HG03558 (cell line): ENCODE results near the gene NDNF.

Source experiments
- ATAC-seq: cut with Tn5 transposase; IDR thresholded peaks from one replicate; pipeline ENCODE4 v1.9.1; 2021; ENCODE audit warnings: moderate number of reproducible peaks; ENCODE audit not compliant: unreplicated experiment; ENCODE audit errors: extremely low read depth

The NDNF gene

DNA sequence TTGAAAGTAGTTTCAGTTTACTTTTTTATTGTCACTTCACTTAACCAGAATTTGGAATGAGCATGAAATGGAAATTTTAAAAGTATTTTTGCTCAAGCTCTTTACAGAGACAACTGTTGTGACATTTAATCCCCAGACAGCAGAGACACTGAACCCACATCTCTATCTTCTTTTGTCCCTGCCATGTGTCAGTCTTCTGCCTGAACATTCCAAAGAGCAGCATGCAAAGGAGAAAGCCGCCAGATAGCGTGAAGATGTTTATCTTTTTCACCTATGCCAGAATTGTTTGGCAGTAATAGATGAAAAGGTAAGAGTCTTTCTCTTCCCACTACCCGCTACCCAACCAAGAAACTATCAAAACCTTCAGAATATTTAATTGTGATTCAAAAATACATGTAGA lies 46.8 kb downstream of the NDNF start:
- no peak for ATAC-seq

DNA sequence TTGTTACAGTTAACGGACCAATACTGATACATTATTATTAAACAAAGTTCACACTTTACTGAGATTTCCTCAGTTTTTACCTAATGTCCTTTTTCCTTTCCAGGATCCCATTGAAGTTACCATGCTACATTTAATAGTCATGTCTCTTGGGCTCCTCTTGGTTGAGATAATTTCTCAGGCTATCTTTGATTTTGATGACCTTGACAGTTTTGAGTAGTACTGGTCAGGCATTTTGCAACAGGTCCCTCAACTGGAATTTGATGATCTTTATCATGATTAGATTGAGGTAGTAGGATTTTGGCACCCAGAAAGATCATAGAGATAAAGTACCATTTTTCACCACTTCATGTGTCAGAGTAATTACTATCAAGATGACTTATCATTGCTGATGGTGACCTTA lies 53.8 kb downstream of the NDNF start:
- no peak for ATAC-seq

DNA sequence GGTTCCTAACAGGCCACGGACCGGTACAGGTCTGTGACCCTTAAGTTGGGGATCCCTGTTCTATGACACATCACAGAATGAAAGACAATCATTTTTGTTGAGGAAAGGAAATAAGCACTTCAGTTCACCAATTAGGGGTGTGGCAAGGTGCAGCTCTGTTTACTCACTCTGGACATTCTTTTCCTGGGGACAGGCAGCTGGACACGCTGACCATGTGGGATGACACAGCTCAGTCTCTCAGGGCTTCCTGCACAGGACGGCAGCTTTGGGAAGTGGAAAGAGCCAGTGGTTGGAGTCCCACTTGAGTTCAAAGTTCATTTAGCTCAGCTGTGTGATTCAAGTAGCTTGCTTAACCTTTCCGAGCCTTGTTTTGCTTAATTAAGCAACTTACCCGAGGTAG lies 55.7 kb downstream of the NDNF start:
- no peak for ATAC-seq

DNA sequence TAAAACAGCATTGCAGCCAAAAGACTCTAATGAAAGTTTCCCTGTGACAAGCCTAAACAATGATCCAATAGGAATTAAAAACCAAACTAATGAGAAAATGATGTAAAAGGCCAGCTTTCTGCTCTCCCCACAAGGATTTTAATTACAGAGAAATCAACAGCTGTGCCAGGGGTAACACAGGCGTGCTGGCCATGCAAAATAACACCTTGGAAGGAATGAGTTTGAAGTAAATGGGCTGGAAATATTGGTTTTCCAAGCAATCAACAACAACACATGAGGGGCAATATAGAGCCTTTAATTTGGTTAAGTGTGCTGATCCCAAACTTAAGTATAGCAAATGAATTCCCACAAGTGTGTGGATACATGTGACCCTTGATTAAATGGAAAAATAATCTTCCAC lies 56.9 kb downstream of the NDNF start:
- ATAC-seq: no peak

DNA sequence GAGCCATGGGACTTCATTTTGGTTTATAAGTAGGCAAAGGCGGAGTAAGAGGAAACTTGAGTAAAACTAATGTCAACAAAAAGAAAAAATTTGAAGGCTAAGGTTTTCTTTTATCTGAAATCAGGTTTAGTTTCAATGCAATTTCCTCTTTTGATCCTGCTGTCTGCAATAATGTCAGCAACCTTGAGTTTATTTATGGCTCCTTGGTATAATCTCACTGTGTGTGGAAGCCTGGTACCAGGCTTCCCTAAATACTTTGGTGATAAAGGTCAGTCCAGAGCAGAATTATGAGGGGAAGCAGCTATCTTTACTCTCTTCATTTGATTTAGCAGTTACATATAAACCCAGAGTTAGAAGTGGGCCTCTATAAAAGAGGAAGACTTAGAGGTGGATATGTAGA lies 57.8 kb downstream of the NDNF start:
- no peak for ATAC-seq

DNA sequence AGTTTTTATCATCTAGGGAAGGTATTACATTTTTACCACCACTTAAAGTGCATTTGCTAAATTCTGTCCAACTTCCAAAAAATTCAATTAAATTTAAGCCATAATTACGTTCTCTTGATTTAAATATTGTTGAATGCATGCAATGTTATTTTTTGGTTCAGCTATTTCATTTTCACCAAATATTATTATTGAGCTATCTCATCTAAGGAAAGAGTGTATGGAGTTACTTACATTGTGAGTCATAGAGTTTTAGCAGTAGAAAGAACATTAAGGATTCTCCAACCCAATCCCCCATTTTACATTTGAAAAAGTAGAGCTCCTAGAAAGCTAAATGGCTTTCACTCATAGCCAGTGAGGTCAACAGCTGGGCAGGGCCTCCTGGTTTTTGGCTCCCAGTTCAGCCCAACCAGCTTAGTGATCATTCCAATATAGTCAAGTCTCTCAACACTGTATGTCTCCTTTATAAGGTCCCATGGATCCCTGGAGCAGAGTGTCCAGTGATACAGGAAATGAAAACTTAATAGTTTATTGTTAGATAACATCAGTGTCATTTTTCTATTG lies 60.5 kb downstream of the NDNF start:
- no peak for ATAC-seq

DNA sequence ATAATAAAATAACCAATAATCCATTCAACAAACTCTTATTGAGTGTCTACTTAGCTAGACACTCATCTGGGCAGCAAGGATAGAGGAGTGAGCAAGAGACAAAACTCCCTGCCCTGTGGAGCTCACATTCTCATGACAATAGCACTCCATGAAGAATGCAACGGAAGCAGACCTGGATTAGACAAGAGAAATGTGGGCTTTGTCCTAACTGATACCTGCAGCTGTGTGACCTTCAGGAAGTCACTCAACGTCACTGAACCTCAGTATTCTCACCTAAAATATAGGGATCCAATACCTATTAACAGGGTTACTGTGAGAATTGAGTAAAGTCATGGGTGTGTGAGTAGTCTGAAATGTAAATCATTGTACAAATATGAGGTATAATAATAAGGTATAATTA lies 61.2 kb downstream of the NDNF start:
- ATAC-seq: no peak

DNA sequence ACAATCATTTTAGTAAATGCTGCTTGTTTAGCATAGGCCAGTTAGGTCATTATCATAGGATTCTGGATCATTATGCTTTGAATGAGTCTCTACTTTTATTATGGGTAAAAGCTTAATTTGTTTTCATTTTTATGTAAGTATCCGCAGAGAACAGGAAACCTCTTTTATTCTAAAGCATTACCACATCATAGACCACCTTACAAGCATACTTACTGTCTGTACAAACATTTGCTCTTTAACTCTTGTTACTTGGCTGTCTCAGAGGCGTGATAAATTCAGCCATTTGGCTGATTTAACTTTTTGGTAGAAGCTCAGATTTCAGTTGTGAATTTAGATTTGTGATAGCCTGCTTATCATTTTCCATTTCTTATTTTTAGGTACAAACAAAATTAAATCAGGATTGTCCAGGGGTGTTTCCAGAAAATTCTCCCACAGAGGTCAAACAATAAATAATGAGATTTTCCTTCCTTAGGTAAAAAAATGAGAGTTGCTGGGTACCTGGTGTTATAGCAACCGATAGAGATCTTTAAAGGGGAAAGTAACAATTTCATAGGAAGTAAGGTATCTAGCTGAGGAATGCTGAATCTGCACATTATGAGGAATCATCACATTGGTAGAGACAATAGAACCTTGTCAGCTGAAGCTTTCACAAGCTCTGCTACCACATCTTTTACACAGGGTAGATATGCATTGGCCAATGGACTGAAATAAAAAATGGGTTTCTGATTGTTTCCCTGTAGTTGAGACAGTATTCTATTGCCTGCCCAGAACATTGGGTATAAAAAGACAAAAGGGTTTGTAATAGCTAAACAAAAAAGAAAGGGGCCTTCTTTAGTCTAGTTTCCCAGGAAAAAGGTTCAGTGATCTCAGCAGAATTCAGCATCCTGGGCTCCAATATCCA lies 62.5 kb downstream of the NDNF start:
- ATAC-seq: no peak

DNA sequence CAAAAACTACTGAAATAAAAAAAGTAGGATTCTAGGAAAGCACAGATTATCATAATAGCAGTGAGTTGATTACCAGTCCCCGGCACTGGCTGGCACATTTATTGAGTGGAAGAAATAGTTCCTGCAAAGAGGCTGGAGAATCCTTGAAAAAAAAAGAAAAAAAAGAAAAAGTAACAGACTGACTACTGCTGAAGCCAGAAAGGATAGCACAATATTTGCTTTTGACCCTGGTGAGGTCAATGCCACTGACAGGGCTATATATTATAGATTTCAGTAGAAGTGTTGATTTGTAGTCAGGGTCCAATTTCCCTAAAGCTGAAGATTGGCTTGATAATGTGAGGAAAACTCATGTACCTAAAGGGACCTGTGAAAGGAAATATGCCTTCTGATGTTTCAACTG lies 64.7 kb downstream of the NDNF start:
- ATAC-seq: no peak

DNA sequence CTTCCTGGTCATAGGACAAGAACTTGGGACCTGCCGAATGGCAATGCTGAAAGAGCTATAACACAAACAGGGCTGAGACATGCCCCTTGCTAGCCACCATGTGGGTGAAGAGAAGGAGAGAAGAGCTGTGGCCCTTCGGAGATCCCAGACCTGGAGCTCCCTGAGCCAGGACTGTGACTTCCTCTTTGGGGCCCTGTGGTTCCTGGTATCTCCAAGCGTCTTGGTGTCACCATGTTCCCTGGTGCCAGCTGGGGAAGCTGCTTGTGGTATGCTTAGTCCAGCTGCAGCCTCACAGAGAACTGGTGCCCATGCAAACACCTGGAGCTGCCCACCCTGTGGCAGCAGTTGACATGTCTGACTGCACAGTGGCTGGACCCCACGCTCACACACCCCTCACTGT lies 68.5 kb downstream of the NDNF start:
- no peak for ATAC-seq

DNA sequence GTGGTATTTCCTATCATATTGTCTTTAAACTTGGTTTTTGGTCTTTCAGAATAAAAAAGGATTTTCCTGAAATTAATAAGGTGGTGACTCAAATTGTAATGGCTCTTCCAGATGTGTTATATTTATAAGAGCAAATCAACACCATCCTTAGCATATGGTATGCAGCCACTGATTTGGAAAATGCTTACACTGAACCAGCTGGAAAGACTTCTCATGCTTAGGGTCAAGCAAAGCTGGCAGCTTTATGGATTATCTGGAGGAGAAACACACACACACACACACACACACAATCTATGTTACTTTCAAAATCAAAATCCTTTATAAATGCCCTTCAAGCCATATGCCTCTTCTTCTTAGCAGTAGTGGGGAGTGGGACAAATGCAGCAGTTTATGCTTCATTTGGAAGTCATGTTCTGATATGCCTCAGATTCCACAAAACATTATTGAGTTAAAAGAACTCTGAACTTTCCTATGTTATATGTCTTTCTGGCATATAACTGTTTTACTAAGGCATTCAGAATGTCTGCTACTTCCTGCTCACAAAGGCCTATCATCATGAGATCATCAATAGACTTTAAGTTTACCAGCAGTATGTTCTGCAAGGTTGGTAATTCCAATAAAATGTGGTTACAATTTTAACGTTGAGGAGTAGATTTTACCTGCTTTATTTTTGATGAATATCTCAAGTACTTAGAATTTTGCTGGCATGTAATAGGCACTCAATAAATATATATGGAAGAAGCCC lies 76.9 kb downstream of the NDNF start:
- no peak for ATAC-seq

DNA sequence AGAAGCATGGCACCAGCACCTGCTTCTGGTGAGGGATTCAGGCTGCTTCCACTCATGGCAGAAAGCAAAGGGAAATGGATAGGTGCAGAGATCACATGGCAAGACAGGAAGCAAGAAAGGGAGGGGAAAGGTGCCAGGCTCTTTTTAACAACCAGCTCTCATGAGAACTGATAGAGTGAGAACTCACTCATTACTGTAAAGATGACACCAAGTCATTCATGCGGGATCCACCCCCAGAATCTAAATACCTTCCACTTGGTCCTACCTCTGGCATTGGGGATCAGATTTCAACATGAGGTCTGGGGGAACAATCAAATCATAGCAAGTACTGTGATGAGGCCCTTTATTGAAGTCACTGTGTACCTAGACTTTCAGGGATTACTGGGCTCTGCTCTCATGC lies 77.8 kb downstream of the NDNF start:
- no peak for ATAC-seq

DNA sequence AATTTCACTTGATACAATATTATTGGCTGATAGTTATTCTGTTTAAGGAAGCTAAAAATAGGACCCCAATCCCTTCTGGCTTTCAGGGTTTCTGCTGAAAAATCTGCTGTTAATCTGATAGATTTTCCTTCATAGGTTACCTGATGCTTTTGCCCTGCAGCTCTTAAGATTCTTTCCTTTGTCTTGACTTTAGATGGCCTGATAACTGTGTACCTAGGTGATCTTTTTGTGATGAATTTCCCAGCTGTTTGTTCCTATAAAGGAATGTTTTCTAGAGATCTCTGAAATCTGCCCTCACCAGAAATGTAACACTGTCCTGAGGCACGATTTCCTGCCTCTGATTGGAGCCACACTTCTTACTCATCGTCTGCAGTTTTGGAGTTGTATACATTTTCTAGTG lies 80.5 kb downstream of the NDNF start:
- no peak for ATAC-seq

DNA sequence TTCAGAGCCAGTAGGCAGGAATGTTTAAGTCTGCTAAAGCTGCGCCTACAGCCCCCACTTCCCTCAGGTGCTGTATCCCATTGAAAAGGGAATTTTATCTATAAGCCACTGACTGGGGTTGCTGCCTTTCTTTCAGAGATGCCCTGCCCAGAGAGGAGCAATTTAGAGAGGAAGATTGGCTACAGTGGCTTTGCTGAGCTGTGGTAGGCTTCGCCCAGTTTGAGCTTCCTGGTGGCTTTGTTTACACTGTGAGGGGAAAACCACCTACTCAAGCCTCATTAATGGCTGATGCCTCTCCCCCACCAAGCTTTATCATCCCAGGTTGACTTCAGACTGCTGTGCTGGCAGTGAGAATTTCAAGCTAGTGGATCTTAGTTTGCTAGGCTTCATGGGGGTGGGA lies 82.1 kb downstream of the NDNF start:
- no peak for ATAC-seq
